CMK (cell line): ENCODE measurements around the gene BLVRB.
"Not testable (repeated sequence)": the region's sequence is repeated elsewhere in the genome, so short reads cannot be mapped to it uniquely, and the experiment has no call there.

Experiments
- DNase-seq: peaks from one replicate; pipeline ENCODE4 v3.0.0-alpha.2; 2010; ENCODE audit warnings: low read depth

The BLVRB gene

DNA sequence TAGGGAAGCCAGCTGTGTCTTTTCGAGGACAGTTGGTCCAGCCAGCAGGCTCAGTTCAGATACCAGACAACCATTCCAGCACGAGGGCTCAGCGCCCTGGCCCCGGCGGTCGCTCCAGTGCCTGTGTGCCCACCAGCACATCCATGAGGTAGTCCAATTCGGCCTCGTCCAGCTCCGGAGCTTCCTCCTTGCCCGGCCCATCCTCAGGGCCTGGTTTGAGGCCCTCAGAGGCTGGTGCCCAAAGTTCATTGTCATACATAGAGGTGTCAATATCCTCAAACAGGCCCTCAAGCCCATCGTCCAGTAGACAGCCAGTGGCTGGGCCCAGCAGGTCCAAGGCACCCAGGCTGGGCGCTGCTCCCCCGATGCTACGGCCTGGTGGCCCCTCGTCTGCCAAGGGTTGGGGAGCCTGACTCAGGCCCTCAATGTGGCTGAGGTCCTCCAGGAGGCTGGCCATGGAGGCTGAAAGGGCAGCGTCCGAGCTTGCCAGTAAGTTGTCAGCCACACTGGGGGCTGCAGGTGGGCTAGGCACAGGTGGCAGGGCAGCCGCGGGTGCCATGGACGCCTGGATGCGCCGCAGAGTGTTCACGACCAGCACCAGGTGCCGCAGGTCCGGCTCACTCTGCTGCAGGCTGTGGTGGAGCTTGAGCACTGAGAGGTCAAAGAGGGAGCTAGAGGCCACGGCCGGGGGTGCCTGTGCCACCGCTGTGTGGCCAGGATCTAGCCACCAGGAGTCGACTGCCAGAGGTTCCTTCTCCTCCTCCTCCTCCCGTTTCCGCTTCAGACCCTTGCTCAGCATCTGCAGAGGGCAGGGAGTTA, 42.6 kb downstream of the BLVRB start:
- DNase-seq = no peak

DNA sequence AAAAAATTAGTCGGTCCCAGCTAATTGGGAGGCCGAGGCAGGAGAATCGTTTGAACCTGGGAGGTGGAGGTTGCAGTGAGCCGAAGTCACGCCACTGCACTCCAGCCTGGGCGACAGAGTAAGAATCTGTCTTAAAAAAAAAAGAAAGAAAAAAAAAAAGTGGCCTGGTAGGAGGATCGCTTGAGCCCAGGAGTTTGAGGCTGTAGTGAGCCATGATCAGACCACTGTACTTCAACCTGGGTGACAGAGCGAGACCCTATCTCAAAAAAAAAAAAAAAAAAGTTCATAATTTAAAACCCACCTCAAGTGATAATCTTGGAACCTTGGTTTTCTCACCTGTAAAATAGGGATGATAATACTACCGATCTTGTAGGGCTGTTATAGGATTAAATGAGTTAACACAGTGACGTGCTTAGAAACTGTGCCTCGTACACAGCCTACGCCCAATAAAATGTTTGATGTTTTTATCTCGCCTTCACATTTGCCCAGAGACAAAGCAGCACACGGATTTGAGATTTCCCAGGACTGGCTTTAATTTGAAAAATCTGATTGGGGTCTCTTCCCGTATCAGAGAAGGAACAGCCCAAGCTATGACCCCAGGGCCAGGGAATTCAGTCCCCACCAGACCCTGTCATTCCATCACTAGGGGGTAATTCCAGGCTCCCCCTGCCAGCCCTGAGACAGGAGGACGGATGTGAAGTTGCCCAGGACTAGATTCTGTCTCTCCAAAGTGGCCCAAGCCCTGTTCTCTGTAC, 43.4 kb downstream of the BLVRB start:
- no peak for DNase-seq

DNA sequence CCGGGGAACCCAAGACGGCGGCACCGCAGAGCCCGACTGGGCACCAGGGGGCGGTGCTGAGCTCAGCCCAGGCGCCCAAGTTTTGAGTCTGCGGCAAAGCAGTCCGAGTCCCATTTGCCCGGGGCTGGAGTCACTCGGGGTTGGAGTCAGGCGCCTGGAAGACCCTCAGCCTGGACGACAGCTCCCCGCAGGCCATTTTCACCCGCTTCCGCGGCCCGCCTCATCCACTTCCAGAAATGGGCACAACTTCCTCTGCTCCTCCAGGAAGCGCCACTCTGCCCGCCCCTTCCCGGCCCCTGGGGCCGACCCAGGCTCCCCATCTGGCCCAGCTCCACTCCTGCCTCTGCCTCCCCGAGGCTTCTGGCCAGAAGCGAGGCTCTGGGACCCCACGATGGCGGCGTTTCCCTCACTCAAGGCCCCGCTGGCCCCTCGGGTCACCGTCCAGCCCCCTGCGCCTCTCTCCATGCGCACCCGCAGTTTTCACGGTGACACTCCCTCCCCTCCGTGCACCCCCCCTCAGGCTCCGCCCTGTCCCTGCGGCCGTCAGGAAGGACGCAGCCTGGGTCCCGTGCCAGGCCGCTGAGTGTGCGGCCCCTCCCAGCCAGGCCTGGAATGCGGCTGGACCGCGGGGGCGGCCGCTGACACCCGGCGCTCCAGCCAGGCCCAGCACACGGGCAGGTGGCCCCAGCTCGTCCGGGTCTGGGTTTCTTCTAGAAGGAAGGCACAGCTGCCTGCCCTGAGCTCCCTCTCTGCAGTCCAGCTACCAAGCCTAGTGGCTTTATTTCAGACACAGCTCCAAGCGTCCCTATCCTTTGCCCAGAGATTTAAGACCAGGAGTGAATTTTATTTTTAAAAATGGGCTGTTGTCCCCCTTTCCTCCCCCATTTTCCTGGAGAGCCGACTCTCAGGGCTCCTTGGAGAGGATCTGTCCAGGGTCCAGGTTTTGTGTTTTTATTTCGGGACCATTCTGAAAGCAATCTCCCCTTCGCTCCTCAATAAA, 44.5 kb downstream of the BLVRB start:
- DNase-seq = no peak

DNA sequence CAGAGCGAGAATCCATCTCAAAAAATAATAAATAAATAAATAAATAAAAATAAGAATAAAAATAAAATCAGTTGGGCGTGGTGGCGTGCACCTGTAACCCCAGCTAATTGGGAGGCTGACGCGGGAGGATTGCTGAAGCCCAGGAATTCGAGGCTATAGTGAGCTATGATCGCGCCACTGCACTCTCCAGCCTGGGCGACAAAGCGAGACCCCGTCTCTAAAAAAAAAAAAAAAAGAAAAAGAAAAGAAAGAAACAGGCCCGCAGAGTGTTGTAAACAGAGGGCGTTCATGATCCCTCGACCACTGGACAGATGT, 45.1 kb downstream of the BLVRB start:
- no peak for DNase-seq

DNA sequence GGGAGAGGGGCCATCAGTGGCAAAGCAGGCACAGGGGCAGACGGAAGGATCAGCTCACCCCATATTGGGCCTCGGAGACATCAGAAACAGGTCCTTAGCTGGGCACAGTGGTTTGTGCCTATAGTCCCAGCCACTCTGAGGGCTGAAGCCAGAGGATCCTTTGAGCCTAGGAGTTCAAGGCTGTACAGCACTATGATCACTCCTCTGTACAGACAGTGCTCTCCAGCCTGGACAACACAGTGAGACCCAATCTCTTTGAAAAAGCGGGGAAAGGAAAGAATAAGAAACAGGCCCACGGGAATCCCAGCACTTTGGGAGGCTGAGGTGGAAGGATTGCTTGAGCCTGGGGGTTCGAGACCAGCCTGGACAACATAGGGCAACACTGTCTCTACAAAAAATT, 45.8 kb downstream of the BLVRB start:
- DNase-seq = no peak

DNA sequence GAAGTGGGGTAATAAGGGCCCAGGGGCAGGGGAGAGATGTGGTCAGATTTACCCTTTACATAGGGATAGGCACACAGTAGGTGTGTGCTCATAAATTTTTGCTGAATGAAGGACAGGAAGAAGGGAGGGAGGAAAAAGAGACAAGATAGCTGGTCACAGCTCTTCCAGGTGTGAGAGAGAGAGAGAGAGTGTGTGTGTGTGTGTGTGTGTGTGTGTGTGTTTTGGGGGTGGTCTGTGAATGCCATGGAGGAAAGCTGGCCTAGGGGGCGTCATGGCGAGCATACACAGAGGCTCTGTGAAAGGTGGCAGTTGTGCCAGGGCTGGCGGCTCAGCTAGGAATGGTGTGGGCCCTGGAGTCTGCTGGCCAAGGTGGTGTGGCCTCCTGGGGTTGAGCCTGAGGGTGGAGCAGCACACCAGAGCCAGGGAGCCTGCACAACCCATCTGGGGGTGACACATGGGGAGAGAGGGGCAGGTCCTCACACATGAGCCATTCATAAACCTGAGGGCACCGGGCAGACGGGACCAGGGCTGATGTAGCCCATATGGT, 46.4 kb downstream of the BLVRB start:
- DNase-seq = no peak

DNA sequence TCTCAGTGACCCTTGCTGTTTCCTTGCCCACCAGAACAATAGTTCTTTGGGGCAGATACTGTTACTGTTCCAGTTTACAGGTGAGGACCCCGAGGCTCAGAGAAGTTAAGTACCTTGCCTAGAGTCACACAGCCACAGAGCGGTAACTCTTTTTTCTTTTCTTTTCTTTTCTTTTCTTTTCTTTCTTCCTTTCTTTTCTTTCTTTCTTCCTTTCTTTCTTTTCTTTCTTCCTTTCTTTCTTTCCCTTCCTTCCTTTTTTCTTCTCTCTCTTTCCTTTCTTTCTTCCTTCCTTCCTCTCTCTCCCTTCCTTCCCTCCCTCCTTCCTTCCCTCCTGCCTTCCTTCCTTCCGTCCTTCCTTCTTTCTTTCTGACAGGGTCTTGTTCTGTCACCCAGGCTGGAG, 47.5 kb downstream of the BLVRB start:
- no peak for DNase-seq

DNA sequence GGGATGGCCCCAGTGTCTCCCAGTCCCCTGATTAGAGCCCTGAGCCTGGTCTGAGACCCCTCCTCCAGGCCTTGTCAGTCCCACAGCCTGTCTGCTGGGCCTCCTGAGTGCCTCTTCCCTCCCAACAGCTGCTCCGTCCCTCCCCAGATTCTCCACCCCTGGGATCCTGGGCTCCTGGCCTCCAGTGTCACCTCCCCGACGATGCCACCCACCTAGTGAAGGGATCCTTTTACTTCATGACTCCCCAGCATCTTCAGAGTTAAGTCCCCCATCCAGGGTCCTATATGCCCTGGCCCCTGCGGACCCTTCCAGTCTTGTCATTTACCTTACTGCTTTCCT, 47.9 kb downstream of the BLVRB start:
- no peak for DNase-seq

DNA sequence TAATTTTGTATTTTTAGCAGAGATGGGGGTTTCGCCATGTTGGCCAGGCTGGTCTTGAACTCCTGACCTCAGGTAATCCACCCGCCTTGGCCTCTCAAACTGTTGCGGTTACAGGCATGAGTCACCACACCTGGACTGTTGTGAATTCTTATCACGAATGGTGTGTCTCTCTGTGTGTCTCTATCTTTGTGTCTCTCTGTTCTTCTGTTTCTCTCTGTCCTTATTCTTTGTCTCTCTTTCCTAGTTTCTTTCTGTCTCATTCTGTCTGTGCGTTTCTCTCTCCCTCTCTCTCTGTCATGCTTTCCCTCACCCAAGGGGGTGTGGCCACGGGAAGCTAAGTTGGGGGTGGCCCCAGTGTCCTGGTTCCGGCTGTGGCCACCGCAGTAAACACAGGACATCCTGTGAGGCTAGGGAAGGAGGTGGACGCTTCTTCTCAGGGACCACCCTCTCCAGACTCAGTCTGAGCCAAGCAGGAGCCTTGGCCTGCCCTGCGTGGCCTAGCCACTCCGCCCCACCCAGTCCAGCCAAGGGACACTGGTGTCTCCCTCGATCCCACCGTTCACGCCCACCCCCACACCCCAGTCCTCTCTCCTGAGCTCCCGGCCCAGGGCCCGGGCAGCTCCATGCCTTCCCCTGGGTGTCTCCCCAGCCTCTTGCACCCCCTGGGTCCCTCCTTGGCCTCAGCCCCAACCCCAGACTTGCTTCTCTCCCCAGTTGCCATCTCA, 48.5 kb downstream of the BLVRB start:
- peak; percentile 94 for DNase-seq

DNA sequence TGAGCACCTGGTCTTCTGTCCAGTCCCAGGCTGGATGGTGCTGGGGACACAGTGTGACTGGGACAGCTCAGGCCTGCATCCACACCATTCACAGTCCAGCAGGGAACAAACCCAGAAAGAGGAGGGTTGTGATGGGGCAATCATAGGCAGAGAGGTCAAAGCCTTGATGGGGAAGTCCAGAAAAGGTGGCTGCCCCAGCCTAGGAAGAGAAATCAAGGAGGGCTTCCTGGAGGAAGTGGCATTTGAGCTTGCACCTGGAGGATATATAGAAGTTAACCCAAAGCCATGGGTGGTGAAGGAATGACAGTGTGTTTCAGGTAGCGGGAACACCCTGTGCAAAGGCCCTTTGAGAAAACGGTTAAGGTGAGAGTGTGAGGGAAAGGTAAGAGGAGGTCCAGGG, 49.8 kb downstream of the BLVRB start:
- no peak for DNase-seq

DNA sequence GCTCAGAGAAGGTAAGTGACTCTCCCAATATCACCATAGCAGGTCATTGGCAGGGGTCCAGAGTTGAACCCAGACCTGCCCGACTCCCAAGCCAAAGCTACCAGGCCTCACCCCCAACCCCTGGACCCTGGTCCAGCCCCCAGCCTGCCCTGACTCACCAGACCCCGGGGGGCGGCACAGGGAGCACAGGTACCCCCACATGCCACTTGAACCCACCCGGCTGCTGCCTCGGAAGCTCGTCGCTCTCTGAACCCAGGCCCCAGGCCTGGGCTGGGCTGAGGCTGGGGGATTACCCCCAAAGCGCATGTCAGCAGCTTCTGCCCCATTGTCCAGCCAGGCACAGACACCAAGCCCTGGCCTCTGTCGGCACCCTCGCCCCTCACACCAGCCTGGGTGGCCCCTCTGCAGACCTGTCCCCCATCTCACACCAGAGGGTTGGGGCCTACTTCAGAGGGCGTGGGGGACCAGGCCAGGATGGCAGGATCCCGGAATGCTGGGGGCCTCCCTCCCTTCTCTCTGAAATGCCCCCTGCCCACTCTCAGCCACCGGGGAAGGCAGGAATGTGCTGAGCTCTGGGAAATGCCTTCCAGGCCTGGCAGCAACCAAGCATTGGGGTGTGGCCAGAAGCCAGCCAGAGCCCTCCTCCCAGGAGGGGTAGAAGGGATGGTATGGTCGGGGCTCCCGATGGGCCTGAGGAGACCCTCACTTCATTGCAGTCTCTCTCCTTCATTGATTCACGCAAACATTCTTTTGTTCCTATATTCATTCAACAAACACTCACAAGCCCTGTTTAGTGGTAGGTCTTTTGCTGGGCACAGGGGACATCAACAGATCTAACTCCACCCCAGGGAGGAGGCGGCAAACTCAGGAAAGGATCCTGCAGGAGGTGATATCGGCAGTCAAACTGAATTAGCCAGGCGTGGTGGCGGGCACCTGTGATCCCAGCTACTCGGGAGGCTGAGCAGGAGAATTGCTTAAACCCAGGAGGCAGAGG, 50.7 kb downstream of the BLVRB start:
- DNase-seq = no peak

DNA sequence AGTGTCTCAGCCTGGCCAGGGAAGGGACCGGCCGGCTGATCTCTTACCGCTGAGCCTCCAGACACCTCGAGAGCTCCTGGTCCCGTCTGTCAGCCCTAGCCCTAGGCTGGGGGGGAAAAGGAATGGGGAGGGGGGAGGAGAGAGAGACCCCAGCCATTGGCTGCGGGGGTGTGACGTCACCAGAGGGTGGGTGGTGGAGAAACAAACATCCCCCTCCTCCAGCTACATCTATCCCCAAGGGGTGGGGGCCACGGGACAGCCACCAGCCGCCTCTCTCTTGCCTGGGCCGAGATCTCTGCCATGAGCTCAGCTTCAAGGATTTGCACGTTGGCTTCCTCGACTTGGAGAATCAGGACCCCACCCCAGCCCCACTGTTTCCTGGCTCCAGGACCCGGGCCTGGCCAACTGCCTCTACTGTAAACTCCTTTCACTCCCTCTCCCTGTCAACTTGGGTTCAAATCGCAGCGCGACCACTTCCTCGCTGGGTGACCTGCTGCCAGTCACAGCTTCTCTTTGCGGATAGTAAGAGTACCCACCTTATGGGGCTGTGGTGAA, 52.2 kb downstream of the BLVRB start, which contains the start of gene PRX:
TSS of gene PRX (minus strand) at position 88 of the 555 bp plus-strand sequence. CDS start 5,446 bp downstream, outside the sequence.
- DNase-seq = no peak

DNA sequence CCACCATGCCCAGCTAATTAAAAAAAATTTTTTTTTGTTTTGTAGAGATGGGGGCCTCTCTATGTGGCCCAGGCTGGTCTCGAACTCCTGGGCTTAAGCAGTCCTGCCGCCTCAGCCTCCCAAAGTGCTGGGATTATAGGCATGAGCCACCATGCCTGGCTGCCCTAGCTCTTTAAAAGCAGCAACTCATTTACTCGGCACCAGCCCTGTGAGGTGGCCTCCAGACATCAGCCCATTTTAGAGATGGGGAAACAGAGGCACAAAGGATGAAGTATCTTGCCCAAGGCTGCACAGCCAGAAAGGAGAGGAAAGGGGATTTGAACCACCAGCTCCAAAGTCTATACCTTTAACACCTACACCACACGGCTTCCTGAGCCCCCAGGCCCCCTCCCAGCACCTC, 52.7 kb downstream of the BLVRB start:
- DNase-seq = no peak

DNA sequence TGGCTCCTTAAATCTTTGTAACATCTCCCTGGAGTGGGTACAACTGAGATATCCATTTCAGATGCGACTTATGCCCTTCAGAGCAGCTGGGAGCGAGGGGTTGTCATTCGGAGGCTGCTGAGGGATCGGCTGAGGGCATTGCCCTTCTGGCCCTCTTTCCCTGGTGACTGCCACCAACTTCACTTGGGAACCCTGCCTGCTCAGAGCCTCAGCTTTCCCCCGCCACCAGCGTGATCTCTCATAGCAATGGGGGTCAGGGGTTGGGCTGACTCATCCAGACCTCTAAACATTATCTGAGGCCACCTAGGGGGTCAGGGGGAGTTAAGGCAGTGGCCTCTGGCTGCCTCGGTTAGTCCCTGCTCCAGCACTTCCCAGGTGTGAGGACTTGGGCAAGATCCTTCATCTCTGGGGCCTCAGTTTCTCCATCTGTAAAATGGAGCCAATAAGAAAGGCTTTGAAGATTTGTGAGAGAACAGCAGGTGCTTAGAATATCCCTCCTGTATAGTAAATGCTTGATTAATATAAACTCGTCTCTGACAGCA, 53.5 kb downstream of the BLVRB start:
- DNase-seq = no peak

DNA sequence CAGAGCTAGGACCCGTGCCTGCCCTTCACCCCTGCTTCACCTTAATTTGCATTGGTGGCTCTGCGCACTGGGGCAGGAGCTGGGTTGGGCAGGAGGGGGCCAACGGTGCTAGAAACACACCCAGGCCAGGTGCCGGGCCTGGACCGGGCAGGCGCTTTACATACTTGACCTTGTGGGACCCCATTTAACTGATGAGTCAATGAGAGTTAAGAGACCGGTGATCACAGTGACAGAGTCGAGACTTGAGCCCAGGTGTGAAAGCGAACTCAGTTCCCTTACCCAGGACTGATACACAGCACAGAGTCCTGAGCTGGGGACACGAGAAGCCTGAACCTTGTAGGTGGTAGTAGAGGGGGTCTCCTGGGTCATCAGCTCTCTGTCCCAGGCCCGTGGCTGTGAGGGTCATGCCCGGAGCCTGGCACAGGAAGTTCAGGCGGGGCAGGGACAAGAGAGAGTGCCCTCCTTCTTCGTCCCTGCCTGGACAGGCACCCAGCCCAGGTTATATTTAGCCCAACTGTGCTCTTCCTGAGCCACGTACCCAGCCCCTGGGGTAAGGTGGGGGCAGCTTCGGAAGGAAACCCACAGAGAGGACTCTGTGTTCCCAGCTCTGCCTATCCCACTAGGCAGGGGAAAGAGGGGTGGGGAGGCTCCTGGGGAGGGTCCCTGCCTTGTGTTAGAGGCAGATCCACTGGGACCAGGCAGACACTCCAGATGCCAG, 54.3 kb downstream of the BLVRB start:
- no peak for DNase-seq

DNA sequence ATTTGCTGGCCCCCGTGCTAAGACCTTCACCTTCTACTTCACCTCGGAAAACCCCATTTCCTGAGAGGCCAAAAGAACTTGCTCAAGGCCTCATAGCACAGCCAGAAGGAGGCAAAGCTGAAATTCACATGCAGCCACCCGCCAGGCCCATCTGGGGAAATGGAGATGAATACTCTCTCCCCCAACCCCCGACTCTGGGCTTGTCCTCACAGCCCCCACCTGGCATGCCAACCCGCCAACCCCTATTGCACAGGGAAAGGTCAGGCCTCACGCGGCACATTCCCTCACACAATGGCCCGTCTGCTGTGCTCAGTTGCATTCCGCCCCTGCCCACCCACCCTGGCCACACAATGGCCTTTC, 55.5 kb downstream of the BLVRB start:
- DNase-seq = no peak

DNA sequence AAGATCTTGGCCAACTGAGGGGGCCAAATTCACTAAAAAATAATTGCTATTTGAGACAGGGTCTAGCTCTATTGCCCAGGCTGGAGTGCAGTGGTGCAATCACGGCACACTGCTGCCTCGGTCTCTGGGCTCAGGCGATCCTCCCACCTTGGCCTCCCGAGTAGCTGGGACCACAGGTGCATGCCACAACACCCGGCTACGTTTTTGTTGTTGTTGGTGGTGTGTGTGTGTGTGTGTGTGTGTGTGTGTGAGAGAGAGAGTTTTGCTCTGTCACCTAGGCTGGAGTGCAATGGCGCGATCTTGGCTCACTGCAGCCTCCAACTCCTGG, 57.0 kb downstream of the BLVRB start:
- DNase-seq = not testable (repeated sequence)

DNA sequence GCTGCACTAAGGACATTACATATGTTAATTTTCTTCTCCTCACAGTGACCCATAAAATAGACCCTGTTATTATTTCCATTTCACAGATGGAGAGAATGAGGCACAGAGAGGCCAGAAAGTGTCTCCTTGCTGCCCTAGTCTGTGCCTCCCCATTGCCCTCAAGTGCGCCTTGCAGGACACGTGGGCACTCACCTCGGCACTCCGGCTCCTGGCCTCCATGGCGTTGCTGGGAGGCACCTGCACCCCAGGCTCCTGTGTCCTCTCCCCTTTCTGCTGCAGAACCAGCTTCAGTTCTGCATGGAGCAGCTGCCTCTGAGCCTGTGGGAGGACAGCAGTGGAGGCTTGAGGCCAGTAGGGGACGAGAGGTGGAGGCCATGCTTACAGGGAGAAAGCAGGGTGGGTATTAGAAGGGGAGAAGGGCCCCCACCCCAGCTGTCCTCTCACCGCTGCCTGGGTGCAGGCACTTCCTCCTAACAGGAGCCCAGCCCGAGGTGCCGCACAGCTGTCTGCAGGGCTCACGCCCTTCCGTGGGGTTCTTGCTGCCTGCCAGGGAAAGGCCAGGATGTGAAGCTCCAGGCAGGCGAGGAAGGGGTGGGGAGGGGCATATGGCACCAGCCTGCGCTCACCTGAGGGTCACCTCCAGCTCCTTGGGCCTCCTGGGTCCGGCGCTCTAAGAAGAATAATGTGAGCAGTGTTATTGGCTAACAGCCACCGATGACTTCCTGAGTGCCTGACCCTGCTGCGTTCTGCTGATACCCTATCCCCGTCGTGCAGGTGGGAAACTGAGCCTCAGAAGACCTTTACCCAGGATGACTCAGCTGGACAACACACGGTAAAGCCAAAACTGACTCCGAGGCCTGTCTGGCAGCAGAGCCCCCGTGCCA, 57.6 kb downstream of the BLVRB start:
- peak; percentile 63 for DNase-seq
